ENCODE results near the gene ZNF286A. TPM values are rescaled to one million over a fixed set of nuclear protein-coding genes. Genes with fewer than 3 reads are reported as not detected.
"Not testable (repeated sequence)": the region's sequence is repeated elsewhere in the genome, so short reads cannot be mapped to it uniquely, and the experiment has no call there.

The ZNF286A gene
- total RNA-seq, 2 donors from 2014 or later, result 19.4 to 46.9 TPM

DNA sequence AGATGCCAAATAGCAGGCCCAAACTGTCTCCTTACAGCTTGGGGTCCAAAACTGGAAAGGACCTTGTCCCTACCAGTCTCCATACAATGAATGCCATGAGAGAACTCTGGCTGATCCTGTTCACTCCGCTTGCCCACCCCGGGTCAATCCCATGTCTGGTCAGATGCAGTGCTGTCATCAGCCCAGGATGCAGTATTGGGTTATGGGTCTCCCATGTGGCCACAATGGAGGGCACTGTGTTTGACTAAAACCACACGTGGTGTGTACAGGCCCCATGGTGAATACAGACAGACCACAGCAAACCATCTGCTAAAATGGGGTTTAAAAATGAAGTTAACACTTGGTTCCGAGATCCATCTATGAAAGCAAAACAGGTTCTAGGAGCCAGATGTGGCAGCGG is 35.9 kb upstream of the ZNF286A start:
- Histone ChIP-seq H3K4me3 (no peak overlapping the region), H3K9me3 (no peaks in the 10 kb centered on the region), H3K4me1 (replicated peaks) (no peaks in the 10 kb centered on the region), H3K27ac (no peak overlapping the region), H3K36me3 (no peaks in the 10 kb centered on the region), H3K27me3 (replicated peaks; ENCODE audit: insufficient read depth) (no peaks in the 10 kb centered on the region)
- intact Hi-C loops (cut with DNase I), result no loop called here
- no peak for DNase-seq (ENCODE audit: low spot score)
- TF ChIP-seq POLR2A (IDR thresholded peaks at IDR 0.05) (no peak), POLR2AphosphoS5 (IDR thresholded peaks at IDR 0.05) (no peak)
- TF ChIP-seq, protein P1, sequence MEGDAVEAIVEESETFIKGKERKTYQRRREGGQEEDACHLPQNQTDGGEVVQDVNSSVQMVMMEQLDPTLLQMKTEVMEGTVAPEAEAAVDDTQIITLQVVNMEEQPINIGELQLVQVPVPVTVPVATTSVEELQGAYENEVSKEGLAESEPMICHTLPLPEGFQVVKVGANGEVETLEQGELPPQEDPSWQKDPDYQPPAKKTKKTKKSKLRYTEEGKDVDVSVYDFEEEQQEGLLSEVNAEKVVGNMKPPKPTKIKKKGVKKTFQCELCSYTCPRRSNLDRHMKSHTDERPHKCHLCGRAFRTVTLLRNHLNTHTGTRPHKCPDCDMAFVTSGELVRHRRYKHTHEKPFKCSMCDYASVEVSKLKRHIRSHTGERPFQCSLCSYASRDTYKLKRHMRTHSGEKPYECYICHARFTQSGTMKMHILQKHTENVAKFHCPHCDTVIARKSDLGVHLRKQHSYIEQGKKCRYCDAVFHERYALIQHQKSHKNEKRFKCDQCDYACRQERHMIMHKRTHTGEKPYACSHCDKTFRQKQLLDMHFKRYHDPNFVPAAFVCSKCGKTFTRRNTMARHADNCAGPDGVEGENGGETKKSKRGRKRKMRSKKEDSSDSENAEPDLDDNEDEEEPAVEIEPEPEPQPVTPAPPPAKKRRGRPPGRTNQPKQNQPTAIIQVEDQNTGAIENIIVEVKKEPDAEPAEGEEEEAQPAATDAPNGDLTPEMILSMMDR (IDR thresholded peaks at IDR 0.05), result no peak
- WGBS, result 95% methylated on average over 5 of the region's 5 CpGs

DNA sequence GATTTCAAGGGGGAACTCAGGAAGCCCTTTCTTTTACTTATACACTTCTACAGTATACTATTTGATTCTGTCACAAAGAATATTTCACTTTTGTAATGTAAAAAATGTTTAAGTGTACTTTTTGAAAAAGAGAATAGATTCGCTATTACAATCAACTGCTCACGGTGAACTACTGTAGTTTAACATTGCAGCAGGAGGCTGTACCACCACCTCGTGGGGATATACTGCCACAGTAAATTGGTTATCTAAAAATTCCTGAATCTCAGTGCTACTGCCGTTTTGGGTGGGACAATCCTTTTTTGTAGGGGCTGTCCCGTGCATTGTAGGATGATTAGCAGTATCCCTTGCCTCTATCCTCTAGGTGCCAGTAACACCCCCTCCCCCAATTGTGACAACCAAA is 30.0 kb upstream of the ZNF286A start:
- H3K9me3 ChIP-seq; H3K4me1 ChIP-seq (replicated peaks); intact Hi-C loops (cut with DNase I); H3K36me3 ChIP-seq; H3K4me3 ChIP-seq; H3K27me3 ChIP-seq (replicated peaks; ENCODE audit: insufficient read depth); DNase-seq (ENCODE audit: low spot score); H3K27ac ChIP-seq: not testable (repeated sequence)
- 57% methylated on average over 5 of the region's 5 CpGs for WGBS

DNA sequence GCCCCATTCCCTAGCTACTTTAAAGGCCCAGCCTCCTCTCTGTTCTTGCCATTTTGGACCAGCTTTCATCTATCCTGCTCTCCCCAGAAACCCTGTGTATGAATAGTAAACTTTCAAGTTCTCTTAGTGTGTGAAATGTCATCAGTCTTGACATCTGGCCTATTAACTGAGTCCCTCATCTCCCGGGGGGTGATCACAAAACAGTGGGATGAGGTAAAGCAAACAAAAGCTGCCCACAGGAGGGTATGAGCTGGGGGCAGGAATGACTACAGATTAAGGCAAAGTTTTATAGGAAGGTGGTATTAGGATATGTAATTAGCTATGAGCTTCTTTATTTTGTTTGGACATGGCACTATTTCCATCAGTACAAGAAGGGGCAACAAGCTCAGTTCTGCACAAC is 24.9 kb upstream of the ZNF286A start:
- H3K4me3 ChIP-seq; H3K27me3 ChIP-seq (replicated peaks; ENCODE audit: insufficient read depth); DNase-seq (ENCODE audit: low spot score); H3K27ac ChIP-seq; H3K36me3 ChIP-seq; H3K9me3 ChIP-seq; H3K4me1 ChIP-seq (replicated peaks); intact Hi-C loops (cut with DNase I): not testable (repeated sequence)
- WGBS, result 29% methylated on average over 1 of the region's 1 CpG

DNA sequence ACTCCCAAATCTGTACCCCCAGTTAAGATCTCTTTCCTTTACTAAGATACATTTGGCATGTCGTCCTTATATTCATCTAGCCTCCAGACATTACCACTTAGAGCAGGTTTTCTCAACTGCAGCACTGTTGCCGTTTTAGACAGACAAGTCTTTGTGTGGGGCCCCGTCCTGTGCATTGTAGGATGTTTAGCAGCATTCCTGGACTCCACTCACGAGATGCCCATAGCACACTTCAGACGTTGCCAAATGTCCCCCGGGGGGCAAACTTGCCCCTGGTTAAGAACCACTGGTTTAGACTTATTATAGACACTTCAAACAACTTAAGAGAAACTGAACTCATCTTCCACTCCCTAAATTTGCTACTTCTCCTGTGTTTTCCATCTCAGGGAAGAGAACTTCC is 23.6 kb upstream of the ZNF286A start:
- intact Hi-C loops (cut with DNase I); H3K27me3 ChIP-seq (replicated peaks; ENCODE audit: insufficient read depth); H3K4me1 ChIP-seq (replicated peaks); H3K4me3 ChIP-seq; H3K36me3 ChIP-seq; H3K27ac ChIP-seq; H3K9me3 ChIP-seq; DNase-seq (ENCODE audit: low spot score): not testable (repeated sequence)
- 87% methylated on average over 6 of the region's 6 CpGs for WGBS

DNA sequence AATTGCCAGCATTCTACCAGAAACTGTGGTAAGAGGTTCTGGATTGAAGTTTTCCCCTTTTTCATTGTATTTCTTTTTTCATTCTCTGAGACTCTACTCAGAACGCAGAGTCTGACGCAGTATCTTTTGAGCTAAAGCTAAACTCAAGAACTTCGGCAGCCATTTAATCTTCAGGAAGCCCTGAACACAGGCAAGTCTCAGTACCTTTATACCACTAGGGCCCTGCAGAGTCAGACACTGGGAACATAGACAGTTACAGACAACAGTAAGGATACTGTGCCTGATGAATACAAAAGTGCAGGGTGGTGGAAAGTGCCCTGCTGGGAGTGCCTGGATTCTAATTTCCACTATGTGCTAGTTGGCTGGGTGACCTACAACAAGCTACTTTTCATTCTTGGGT is 16.4 kb upstream of the ZNF286A start:
- H3K4me3 ChIP-seq; H3K27me3 ChIP-seq (replicated peaks; ENCODE audit: insufficient read depth); DNase-seq (ENCODE audit: low spot score); H3K27ac ChIP-seq; H3K9me3 ChIP-seq; intact Hi-C loops (cut with DNase I); H3K36me3 ChIP-seq; H3K4me1 ChIP-seq (replicated peaks): not testable (repeated sequence)
- WGBS, result 96% methylated on average over 3 of the region's 3 CpGs

DNA sequence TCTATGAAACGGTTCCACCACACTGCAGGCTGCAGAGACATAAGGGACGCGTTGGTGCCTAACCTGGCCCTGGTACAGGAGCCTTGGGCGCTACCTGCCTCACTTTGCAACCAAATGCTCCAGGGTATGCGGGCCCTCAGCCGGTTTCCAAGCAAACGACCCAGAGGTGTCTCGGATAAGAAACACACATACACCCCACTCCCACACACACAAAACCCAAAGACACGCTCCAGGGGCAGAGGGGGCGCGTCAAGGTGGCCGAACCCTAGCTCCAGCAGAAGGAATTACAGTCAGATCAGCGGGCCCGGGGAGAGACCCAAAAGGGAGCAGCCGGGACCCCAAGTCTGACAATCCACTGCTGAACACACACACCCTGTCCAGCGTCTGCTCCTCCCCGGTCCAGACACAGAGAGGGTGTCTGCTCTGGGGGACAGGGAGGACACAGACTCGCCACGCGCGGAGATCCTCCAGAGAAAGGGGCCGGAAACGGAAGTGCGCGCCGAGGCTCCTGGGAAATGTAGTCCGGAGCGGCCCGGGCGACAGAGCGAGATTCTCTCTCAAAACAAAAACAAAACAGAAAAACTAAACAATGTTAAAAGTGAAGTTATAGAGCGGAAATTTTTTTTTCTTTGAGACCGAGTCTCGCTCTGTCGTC is 15.6 kb upstream of the ZNF286A start, which contains the start of gene TRIM16:
TSS of gene TRIM16 (minus strand) at position 488 of the 655 bp plus-strand sequence. CDS start 32,702 bp downstream, outside the sequence.
- H3K36me3 ChIP-seq; H3K27ac ChIP-seq; H3K4me1 ChIP-seq (replicated peaks); H3K9me3 ChIP-seq; H3K27me3 ChIP-seq (replicated peaks; ENCODE audit: insufficient read depth); intact Hi-C loops (cut with DNase I): not testable (repeated sequence)
- peak; percentile 70 for DNase-seq (ENCODE audit: low spot score)
- peak within 1 kb of the TSS; percentile 34 to 41 for H3K4me3 ChIP-seq
- WGBS, result under 1% methylated on average over 30 of the region's 35 CpGs
- peak; percentile 48 for TF ChIP-seq POLR2AphosphoS5 (IDR thresholded peaks at IDR 0.05)

DNA sequence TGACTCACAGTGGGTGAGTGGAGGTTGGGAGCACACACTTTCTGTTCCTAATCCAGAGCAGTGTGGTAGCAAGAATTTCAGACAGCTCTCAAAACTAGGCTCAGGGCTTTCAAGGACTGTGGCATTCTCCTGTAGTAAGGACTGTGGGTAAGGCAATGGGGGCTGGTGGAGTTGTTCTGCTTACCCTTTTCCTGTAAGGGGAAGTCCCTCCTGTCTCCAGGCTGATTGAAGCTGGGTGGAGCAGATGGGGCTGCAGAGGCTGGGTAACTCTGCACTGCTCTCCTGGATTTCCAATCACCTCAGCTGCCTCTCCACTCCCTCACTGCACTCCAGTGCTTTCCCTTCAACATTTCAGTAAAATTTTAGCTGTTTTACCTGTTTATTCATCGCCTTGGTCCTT is 12.1 kb upstream of the ZNF286A start:
- H3K4me3 ChIP-seq; H3K27me3 ChIP-seq (replicated peaks; ENCODE audit: insufficient read depth); H3K27ac ChIP-seq; H3K36me3 ChIP-seq; DNase-seq (ENCODE audit: low spot score); H3K4me1 ChIP-seq (replicated peaks); intact Hi-C loops (cut with DNase I); H3K9me3 ChIP-seq: not testable (repeated sequence)
- WGBS, result 80% methylated on average over 1 of the region's 1 CpG

DNA sequence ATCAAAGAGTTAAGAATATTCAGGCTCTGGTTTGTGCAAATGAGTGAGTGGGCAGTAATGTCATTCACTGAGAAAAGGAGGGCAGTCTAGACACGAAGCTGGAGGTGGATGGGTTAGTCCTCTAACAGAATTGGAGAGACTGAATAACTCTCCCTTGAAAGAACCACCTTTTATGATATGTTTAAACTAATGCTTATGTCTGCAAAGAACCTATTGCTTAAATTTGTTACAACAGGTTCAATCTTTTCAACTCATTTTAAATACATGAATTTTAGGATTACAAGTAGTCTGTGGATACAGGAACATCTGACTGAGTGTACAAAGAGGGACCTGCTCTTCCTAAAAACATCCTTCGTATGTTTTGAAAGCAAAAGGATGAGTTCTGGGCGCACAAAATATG is 585 bp upstream of the ZNF286A start:
- 9% methylated on average over 3 of the region's 3 CpGs for WGBS

DNA sequence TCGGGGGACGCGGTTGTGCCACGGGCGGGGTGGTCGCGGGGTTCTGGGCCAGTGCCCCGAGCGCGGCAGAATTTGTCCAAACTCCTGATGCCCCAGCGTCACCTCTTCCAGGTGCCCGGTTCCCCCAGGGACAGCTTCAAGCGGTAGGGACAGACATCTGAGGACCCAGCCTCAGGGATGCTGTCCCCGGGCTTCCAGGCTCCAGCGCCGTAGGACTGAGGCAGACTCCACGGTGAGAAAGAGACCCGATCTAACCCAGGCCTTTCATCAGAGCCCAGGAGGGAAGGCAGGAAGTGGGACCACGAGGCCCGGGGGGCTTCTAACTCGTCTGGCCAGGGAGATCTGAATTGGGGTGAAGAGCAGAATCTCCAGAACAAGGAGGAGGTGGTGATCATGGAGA is 385 bp downstream of the ZNF286A start:
- H3K9me3 ChIP-seq; H3K4me1 ChIP-seq (replicated peaks); intact Hi-C loops (cut with DNase I); DNase-seq (ENCODE audit: low spot score); H3K27me3 ChIP-seq (replicated peaks; ENCODE audit: insufficient read depth); H3K36me3 ChIP-seq: not testable (repeated sequence)
- H3K27ac ChIP-seq, result peak overlapping the region; percentile 51 to 71
- no CpG with 5 or more reads among the region's 21 CpGs for WGBS
- H3K4me3 ChIP-seq, result peak overlapping the region; percentile 45 to 51

More for the DNA sequence above, 585 bp upstream of the ZNF286A start:
- peak overlapping the region; percentile 51 to 71 for H3K27ac ChIP-seq
- H3K27me3 ChIP-seq (replicated peaks; ENCODE audit: insufficient read depth); H3K36me3 ChIP-seq; intact Hi-C loops (cut with DNase I); DNase-seq (ENCODE audit: low spot score); H3K9me3 ChIP-seq; H3K4me1 ChIP-seq (replicated peaks): not testable (repeated sequence)
- peak overlapping the region; percentile 45 to 51 for H3K4me3 ChIP-seq

DNA sequence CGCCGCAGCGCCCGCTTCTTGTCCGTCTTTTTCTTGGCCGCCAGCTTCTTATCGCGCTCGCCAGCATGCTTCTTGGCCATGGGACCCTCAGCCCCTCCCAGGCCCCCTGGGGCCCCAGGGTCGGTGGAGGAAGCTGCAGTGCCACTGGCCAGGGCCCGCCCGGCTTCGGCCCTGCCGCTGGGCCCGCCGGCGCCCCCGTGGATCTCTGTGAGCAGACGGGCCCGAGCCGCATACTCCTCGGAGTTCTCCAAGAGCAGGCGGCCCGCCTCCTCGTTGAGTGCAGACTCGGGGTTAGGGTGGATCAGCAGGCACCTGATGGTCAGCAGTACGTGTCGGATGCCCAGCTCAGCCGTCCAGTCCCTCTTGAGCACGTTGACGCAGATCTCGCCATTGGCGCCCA is 4.7 kb downstream of the ZNF286A start:
- H3K4me1 ChIP-seq (replicated peaks); H3K27ac ChIP-seq; intact Hi-C loops (cut with DNase I); DNase-seq (ENCODE audit: low spot score); H3K9me3 ChIP-seq; H3K4me3 ChIP-seq; H3K36me3 ChIP-seq; H3K27me3 ChIP-seq (replicated peaks; ENCODE audit: insufficient read depth): not testable (repeated sequence)
- WGBS, result 98% methylated on average over 21 of the region's 33 CpGs

DNA sequence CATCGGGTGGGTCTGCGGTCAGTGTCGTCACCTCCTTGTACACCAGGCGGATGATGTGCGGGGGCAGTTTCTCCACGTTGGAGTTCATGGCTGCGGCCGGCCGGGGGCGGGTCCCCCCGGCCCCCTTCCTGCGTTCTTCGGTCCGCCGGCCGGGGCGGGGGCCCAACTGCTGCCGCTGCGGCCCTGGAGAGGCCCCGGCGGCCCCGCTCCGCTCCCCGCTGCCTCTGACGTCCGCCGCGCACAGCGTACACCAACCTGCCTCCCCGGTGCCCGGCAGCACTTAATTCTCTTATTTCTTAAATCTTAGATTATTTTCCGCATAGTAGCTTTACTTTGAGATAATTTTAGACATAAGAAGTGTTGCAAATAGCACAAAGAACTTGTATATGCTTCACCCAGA is 5.3 kb downstream of the ZNF286A start:
- H3K36me3 ChIP-seq; intact Hi-C loops (cut with DNase I): not testable (repeated sequence)

DNA sequence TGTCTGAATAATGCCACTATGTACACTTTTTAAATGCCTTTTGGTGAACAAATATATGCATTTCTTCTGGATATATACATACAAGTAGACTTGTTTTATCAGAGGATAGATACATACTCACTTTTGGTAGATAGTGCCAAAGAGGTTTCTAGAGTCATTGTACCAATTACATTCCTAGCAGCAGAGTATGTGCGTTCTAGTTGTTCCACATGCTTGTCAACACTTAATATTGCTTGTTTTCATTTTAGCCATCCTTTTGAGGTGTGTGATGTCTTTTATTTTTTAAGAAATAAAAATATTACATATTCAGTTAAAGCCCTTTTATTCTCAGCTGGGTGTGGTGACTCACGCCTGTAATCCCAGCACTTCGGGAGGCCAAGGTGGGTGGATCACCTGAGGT is 9.3 kb downstream of the ZNF286A start:
- H3K27me3 ChIP-seq (replicated peaks; ENCODE audit: insufficient read depth); H3K9me3 ChIP-seq; H3K36me3 ChIP-seq; intact Hi-C loops (cut with DNase I); H3K4me3 ChIP-seq; H3K4me1 ChIP-seq (replicated peaks); H3K27ac ChIP-seq; DNase-seq (ENCODE audit: low spot score): not testable (repeated sequence)
- 94% methylated on average over 3 of the region's 3 CpGs for WGBS

More for the DNA sequence above, 5.3 kb downstream of the ZNF286A start:
- not testable (repeated sequence) for H3K4me1 ChIP-seq (replicated peaks); H3K27ac ChIP-seq; H3K4me3 ChIP-seq; H3K27me3 ChIP-seq (replicated peaks; ENCODE audit: insufficient read depth); DNase-seq (ENCODE audit: low spot score); H3K9me3 ChIP-seq
- 98% methylated on average over 32 of the region's 32 CpGs for WGBS
